GM19035 (cell line): ENCODE measurements around the gene ASTN2.

Experiments
- ATAC-seq: cut with Tn5 transposase; IDR thresholded peaks from one replicate; pipeline ENCODE4 v1.9.1; 2021; ENCODE audit not compliant: unreplicated experiment

ASTN2 gene

GRCh38 chr9:116379821-116380220 lies 1035.0 kb downstream of the ASTN2 start:
- ATAC-seq = no peak

- no peak for ATAC-seq
Observed at GRCh38 chr9:116378873-116379272, 1036.0 kb downstream of the ASTN2 start.

GRCh38 chr9:116377179-116377798 lies 1037.6 kb downstream of the ASTN2 start:
- ATAC-seq = no peak
